GM12892 (cell line): Measurements from ENCODE around the gene PEX7.
"Not testable (repeated sequence)": the region's sequence is repeated elsewhere in the genome, so short reads cannot be mapped to it uniquely, and the experiment has no call there.

Source experiments
- DNase-seq: peaks from one replicate; pipeline ENCODE4 v3.0.0; 2011; ENCODE audit not compliant: insufficient read length
- FAIRE-seq: peaks from 2 replicates; lab custom pipeline; 2011; peaks lifted over from hg19 to GRCh38; lab: Jason Lieb, UNC
- POLR2A ChIP-seq: IDR thresholded peaks from 2 replicates; pipeline ENCODE4 v1.6.1; 2011; ENCODE audit warnings: low read depth, low read length, control low read depth
- POLR2AphosphoS5 ChIP-seq: IDR thresholded peaks from 2 replicates; pipeline ENCODE4 v1.6.1; 2011; ENCODE audit warnings: low read depth, low read length, control low read depth
- TAF1 ChIP-seq: IDR thresholded peaks from 2 replicates; pipeline ENCODE4 v1.6.1; 2011; ENCODE audit warnings: low read depth, mild to moderate bottlenecking, control low read depth, low read length, borderline replicate concordance

PEX7 gene

DNA sequence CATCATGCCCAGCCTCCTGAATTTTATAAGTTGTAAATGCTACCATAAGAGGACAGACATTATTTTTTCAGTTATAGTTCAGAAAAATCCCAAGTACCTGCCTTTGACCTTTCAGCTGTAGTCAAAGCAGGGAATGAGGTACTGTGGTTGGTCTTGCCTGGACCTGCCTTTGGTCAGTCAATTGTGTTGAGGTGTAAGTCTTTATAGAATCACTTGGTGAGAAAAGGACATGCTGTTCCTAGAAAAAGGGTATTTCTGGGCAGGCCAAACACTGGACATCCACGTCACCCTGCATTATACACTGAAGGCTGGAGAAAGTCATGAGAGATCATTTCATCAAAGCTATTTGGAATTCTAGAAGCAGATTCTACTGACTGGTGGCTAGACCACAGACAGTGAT lies 40.3 kb downstream of the PEX7 start:
- FAIRE-seq (no peak), DNase-seq (no peak)
- TF ChIP-seq POLR2A (no peak), POLR2AphosphoS5 (no peak), TAF1 (no peak)

DNA sequence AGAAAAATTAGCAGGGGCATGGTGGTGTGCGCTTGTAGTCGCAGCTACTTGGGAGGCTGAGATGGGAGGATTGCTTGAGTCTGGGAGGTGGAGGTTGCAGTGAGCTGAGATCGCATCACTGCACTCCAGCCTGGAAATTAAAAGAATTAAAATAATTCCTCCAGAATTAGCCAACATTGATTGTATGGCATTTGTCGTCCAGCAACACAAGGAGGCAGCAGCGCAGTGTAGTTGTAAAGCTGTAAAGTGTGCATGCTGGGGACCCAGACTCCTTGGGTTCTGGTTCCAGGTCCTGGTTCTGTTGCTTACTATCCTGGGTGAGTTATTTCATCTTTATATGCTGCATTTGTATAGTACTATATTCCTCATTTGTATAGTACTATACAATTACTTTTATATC lies 41.4 kb downstream of the PEX7 start:
- FAIRE-seq (no peak), DNase-seq (no peak)
- TF ChIP-seq POLR2AphosphoS5 = no peak
- no peak for TF ChIP-seq POLR2A
- no peak for TF ChIP-seq TAF1

DNA sequence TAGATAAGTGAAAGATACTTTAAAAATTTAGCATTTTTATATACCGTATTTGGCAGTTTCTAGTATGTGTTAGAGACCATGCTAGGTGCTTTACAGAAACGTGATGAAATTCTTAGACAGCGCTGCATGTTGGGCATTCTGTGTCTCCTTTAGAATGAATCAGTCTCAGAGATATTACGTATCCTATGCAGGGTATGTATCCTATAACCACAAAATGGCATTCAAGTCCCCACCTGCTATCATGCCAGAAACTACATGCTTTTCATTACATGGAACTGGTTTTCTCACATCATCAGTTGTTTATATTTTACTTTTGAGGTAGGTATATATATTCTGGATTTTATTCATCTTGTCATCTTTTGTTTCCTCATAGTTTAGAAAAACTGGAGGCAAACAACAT lies 42.3 kb downstream of the PEX7 start:
- FAIRE-seq (no peak), DNase-seq (no peak)
- no peak for TF ChIP-seq POLR2AphosphoS5
- no peak for TF ChIP-seq TAF1
- no peak for TF ChIP-seq POLR2A

DNA sequence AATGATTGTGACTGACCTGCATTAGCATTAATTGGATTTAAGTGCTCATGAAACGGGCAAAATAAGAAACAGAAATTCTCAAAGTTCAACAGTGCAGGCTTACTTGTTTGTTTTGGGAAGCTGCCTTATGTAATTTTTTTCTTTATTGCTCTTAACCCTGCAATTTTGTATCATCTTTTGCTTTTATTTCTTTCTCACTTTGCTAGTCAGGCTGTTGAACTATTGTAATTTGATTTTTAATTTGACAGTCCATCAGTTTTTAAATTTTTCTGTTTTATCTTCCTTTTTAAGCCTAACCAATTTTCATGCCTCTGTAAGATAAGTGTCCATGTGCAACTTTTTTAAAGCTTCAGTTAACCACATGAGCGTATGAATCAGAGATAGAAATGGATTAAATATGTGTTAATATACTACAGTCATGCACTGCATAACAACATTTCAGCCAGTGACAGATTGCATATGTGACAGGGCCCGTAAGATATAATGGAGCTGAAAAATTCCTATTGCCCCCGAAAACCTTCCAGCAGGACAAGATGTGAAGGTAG lies 44.6 kb downstream of the PEX7 start:
- no peak for TF ChIP-seq POLR2AphosphoS5
- no peak for TF ChIP-seq TAF1
- no peak for TF ChIP-seq POLR2A
- DNase-seq (no peak), FAIRE-seq (no peak)

DNA sequence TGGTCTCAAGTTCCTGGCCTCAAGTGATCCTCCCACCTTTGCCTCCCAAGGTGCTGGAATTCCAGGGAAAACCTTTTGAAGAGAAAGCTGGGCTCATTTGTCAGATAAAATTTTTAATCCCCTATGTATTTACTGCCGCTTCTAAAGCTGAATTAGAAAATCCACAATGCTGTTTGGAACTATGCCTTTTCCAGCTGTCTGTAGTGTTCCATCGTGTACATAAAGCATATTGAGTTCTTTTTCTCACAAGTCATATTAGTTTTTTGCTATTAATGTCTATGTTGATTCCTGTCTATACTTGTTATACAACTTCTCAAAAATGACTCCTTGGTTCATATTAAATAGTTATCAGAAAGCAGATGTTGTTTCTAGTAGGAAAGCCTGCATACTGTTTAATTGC lies 47.1 kb downstream of the PEX7 start:
- no peak for DNase-seq
- no peak for FAIRE-seq
- TF ChIP-seq POLR2AphosphoS5 (no peak), TAF1 (no peak), POLR2A (no peak)

DNA sequence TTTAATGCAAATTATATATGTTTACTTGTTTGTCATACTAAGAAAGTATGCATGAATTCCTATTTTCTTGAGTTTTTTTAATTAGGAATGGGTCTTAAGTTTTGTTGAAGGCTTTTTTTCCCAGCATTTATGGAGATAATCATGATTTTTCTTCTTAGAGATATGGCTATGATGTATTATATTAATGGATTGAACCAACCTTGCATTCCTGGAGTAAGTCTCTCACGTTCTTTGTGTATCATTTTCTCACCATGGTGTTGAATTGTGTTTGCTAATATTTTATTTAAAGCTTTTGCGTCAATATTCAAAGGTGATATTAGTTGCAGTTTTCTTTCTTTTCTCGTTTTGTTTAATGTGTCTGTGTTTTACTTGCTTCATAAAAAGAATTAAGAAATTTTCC lies 51.4 kb downstream of the PEX7 start:
- no peak for DNase-seq
- no peak for FAIRE-seq
- no peak for TF ChIP-seq POLR2AphosphoS5
- TF ChIP-seq POLR2A = no peak
- TF ChIP-seq TAF1 = no peak

DNA sequence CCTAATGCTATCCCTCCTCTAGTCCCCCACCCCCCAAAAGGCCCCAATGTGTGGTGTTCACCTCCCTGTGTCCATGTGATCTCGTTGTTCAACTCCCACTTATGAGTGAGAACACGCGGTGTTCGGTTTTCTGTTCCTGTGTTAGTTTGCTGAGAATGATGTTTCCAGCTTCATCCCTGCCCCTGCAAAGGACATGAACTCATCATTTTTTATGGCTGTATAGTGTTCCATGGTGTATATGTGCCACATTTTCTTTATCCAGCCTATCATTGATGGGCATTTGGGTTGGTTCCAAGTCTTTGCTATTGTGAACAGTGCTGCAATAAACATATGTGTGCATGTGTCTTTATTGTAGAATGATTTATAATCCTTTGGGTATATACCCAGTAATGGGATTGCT lies 54.1 kb downstream of the PEX7 start:
- FAIRE-seq, DNase-seq: not testable (repeated sequence)

DNA sequence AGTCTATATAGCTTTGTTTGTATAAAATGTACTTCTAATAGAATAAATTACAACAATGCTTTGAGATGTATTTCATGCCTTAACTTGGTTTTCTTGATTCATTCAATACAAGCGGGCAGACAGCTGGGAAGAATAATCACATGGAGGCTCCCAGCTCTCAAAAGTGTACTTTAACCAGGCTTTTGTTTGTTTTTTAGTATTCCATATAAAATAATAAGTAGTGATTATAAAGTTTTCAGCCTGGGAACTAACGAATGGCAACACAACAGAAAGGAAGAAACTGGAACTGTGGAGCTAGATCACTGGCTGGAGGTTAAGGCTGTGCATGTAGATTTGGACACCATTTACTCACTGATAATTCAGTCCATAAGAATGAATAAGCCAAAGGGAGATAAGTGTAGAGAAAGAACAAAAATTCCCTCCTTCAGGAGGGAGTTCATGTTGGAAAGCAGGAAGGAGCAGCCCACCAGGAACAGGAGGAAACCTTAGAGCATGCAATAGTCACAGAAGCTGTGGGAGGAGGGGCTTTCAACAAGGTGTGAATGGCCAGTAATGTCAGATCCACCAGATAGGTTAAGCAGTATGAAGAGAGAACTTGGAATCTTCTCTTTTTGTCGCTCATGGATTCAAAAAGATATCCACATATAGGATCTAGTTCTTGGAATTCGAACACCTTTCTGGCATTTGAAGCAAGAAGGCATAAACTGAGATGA lies 58.5 kb downstream of the PEX7 start:
- no peak for FAIRE-seq
- TF ChIP-seq TAF1 (no peak), POLR2A (no peak), POLR2AphosphoS5 (no peak)
- no peak for DNase-seq

DNA sequence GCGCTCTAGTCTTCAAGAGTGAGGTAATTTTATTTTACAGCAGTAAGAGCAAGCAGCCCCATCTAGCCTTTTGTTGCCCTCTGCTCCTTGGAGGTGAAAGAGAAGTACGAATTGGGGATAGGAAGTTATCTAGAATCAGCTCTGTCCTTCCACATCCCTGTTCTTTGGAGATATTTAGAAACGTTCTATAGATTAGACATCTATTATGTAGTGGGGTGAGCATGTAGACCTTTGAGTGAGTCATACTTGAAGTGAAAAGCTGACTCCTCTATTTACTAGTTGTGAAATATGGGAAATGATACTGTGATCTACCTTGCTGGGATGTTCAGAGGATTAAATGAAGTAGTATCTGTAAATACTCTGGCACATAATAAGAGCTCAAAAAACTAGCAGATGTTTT lies 63.7 kb downstream of the PEX7 start:
- FAIRE-seq (no peak), DNase-seq (no peak)
- TF ChIP-seq TAF1 = no peak

DNA sequence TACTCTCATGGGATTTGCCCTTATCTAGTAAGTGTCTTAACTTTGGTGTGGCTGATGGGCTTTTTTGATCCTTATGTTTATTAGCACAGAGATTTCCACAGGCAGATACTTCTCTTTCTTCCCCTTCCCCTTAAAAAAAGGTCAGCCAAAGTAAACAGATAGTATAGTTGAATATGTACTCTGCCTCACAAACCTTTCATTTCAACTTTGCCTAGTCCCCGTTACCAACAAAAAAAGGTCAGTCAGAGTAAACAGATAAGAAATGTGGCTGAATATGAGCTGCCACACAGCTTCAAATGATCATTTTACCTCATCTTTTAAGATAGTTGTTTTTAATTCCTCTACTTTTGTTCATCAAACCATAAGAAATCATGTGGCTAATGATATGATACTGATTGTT lies 65.6 kb downstream of the PEX7 start:
- FAIRE-seq = no peak
- DNase-seq = no peak
- TF ChIP-seq POLR2AphosphoS5 = no peak
- no peak for TF ChIP-seq TAF1
- no peak for TF ChIP-seq POLR2A

DNA sequence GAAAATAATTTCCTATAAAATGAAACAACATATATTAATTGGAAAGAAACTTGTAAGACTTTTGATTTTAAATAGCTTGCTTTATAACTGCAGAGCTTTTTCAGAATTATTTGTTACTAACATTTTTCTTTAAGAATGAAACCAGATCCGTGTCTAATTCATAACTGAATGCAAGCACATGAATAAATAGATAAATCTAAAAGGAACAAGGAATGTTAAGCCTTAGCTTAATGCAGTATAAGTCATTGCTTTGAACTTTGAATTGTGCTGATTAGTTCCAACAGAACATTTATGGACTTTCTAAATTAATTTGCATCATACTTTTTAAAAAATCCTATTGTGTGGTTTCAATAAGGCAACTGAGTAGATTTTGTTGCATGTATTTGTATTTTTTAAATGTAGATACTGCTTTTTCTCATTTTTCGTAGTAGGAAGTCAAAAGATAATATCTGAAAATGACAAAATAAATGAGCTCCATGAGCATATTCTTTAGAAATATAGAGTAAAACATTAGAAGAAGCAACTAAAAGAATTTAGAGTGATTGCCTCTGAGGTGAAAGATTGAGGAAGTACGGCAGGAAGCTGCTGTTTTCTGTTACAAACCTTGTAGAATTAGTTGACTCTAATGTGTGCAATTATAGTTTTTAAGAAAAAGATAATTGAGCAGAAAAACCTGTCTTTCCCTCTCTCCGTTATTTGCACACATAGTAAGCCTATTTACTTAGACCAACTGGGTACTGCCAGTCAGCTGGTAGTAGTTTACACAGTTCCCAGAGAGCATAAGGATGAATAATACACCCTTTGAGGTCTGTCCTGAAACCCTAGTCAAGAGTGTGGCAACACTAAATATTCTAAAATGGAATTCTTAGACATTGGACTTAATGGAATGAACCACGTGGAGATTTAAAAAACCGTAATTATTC lies 67.1 kb downstream of the PEX7 start:
- FAIRE-seq = no peak
- TF ChIP-seq POLR2AphosphoS5 (no peak), TAF1 (no peak), POLR2A (no peak)
- no peak for DNase-seq

DNA sequence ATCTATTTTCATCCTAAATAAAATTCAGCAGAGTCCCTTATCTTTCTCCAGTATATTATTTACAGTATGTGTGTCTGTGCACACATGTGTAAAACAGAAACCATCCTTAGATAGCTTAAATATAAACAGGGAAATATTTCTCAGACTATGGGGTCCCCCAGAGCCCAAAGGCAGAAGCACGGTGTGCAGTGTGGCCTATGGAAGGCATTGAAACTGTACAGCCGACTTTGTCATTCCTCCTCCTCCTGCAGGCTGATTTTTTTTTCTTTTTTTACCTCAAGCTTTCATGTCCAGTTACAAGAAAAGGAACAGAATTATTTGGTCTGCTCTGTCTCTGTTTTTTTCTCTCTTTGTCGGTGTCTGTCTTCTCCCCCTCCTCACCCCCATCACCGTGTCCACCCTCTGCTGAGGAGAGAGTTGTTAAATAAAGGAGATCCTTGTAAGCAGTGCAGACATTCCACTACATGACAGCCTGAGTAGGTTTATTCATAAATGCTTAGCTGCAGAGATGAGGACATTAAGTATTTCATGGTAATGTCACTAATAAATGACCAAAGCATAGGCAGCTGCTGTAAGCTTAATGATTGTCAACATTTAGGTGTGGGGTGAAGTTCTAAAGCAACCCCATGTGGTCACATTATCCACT lies 67.9 kb downstream of the PEX7 start:
- FAIRE-seq (no peak), DNase-seq (no peak)
- TF ChIP-seq TAF1 (no peak), POLR2AphosphoS5 (no peak), POLR2A (no peak)
